Osteoblast (primary cell): ENCODE measurements around the gene UBE2F. TPM values are rescaled to one million over a fixed set of nuclear protein-coding genes. Genes with fewer than 3 reads are reported as not detected.
"Not testable (repeated sequence)": the region's sequence is repeated elsewhere in the genome, so short reads cannot be mapped to it uniquely, and the experiment has no call there.

Source experiments
- DNase-seq: peaks from one replicate; pipeline ENCODE4 v3.0.0; 2011; ENCODE audit warnings: low spot score, mixed read lengths; ENCODE audit not compliant: insufficient read length; ENCODE audit errors: missing footprints
- H2AFZ ChIP-seq: 2 replicates; pipeline ENCODE4 v1.6.0; 2011; ENCODE audit warnings: mild to moderate bottlenecking, low read length
- H3K27ac ChIP-seq: 2 replicates; pipeline ENCODE4 v1.5.1; 2011; ENCODE audit warnings: mild to moderate bottlenecking, low read depth, low read length, moderate library complexity
- H3K27me3 ChIP-seq: 2 replicates; pipeline ENCODE4 v1.6.0; 2012; ENCODE audit warnings: mild to moderate bottlenecking, control low read depth, inconsistent platforms, low read length, moderate library complexity; ENCODE audit not compliant: insufficient read depth
- H3K36me3 ChIP-seq: 2 replicates; pipeline ENCODE4 v1.5.1; 2011; ENCODE audit warnings: mild to moderate bottlenecking, low read length, control low read depth, moderate library complexity; ENCODE audit not compliant: insufficient read depth
- H3K4me1 ChIP-seq: 2 replicates; pipeline ENCODE4 v1.5.1; 2011; ENCODE audit warnings: mild to moderate bottlenecking, low read length, control low read depth, moderate library complexity; ENCODE audit not compliant: insufficient read depth
- H3K4me2 ChIP-seq: 2 replicates; pipeline ENCODE4 v1.6.0; 2011; ENCODE audit warnings: mild to moderate bottlenecking, low read length; ENCODE audit not compliant: insufficient read depth
- H3K4me3 ChIP-seq: fragments of 200-600 bp; sonication (generic); 3 replicates; pipeline ENCODE4 v1.5.1; 2012; ENCODE audit warnings: mild to moderate bottlenecking, low read length, inconsistent platforms; ENCODE audit not compliant: insufficient read depth
- H3K79me2 ChIP-seq: 2 replicates; pipeline ENCODE4 v1.6.0; 2012; ENCODE audit warnings: mild to moderate bottlenecking, low read length, control low read depth, inconsistent platforms; ENCODE audit not compliant: insufficient read depth
- H3K9me3 ChIP-seq: 2 replicates; pipeline ENCODE4 v1.5.1; 2011; ENCODE audit warnings: low read depth, low read length, control low read depth
- H4K20me1 ChIP-seq: 2 replicates; pipeline ENCODE4 v1.6.0; 2012; ENCODE audit warnings: mild to moderate bottlenecking, low read length, control low read depth; ENCODE audit not compliant: insufficient read depth
- CTCF ChIP-seq: IDR thresholded peaks from 2 replicates; pipeline ENCODE4 v1.5.1; 2011; ENCODE audit warnings: mild to moderate bottlenecking, low read depth, low read length, moderate library complexity; ENCODE audit errors: extremely low read depth
- total RNA-seq: library from RNA; depleted of rRNA; stranded (reverse); fragments of >200 nt; gene quantifications from 2 replicates; pipeline ENCODE4 v1.2.3, GENCODE V29; 2012

Gene UBE2F
- total RNA-seq, 1 donor: 39.8 TPM

- TF ChIP-seq CTCF: no peak
- Histone ChIP-seq H3K27me3 (no peaks in the 10 kb centered on the region), H4K20me1 (no peaks in the 10 kb centered on the region), H3K27ac (no peak overlapping the region), H2AFZ (no peak overlapping the region), H3K9me3 (no peaks in the 10 kb centered on the region), H3K4me1 (peaks cover 7% of the 10 kb centered on the region), H3K4me3 (no peak overlapping the region), H3K36me3 (no peaks in the 10 kb centered on the region), H3K4me2 (no peak overlapping the region), H3K79me2 (peaks cover 3% of the 10 kb centered on the region)
- DNase-seq: no peak
These were observed 89.0 kb downstream of the UBE2F start for GRCh38 chr2:238055841-238056240.

- H3K4me3 ChIP-seq, H3K9me3 ChIP-seq, H3K27me3 ChIP-seq, H2AFZ ChIP-seq, H4K20me1 ChIP-seq, H3K4me2 ChIP-seq, H3K79me2 ChIP-seq, DNase-seq, H3K36me3 ChIP-seq, H3K27ac ChIP-seq: not testable (repeated sequence)
- H3K4me1 ChIP-seq: peaks cover 13% of the 10 kb centered on the region
These were observed 91.1 kb downstream of the UBE2F start for GRCh38 chr2:238057696-238058575.

- Histone ChIP-seq H3K27me3 (no peaks in the 10 kb centered on the region), H2AFZ (no peak overlapping the region), H3K4me3 (peak overlapping the region; percentile 93), H3K4me2 (peak overlapping the region; percentile 86), H3K27ac (no peak overlapping the region), H3K36me3 (no peaks in the 10 kb centered on the region), H4K20me1 (no peaks in the 10 kb centered on the region), H3K4me1 (peaks cover 13% of the 10 kb centered on the region), H3K79me2 (peaks cover 8% of the 10 kb centered on the region), H3K9me3 (no peaks in the 10 kb centered on the region)
- DNase-seq: peak; percentile 58
- no peak for TF ChIP-seq CTCF
These were observed 92.7 kb downstream of the UBE2F start for GRCh38 chr2:238059505-238059904.

DNA sequence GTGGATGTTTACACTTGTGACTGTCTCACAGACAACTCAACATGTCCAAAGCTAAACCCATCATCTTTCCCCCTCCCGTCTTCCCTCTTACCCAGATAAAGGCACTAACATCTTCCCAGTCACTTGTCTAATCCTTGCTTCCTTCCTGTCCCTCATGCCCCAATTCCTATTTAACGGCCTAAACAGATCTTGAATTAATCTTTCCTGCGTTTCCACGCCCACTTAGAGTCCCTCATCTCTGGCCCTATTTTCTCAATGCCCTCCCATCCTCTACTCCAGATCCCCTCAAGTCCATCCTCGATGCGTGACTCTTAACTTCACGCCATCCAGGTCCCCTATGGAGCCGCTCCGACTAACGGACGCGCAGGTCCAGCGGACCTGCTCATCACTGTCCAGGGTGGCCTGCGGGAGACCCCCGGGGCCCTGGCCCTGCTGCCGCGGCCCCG is 93.3 kb downstream of the UBE2F start:
- peak; percentile 88 for DNase-seq
- H3K4me3 ChIP-seq: peak overlapping the region; percentile 93
- H3K79me2 ChIP-seq: peaks cover 8% of the 10 kb centered on the region
- no peaks in the 10 kb centered on the region for H3K9me3 ChIP-seq
- peak overlapping the region; percentile 95 for H2AFZ ChIP-seq
- H3K27me3 ChIP-seq: no peaks in the 10 kb centered on the region
- peaks cover 13% of the 10 kb centered on the region for H3K4me1 ChIP-seq
- peak overlapping the region; percentile 86 for H3K4me2 ChIP-seq
- TF ChIP-seq CTCF: no peak
- H3K36me3 ChIP-seq: no peaks in the 10 kb centered on the region
- peak overlapping the region; percentile 92 for H3K27ac ChIP-seq
- H4K20me1 ChIP-seq: no peaks in the 10 kb centered on the region
